AG08395 (cell line): ENCODE measurements around the gene ABHD2.

Experiments used
- DNase-seq: peaks from one replicate; pipeline ENCODE4 v3.0.0; 2012; ENCODE audit warnings: mixed read lengths, low spot score

The ABHD2 gene

GRCh38 chr15:89099968-89100367, 11.7 kb downstream of the ABHD2 start:
- DNase-seq = no peak

GRCh38 chr15:89101302-89102193, 13.3 kb downstream of the ABHD2 start:
- DNase-seq = peak; percentile 94

- DNase-seq = no peak
Observed at GRCh38 chr15:89103481-89104171, 15.4 kb downstream of the ABHD2 start.

GRCh38 chr15:89104172-89104564, 15.9 kb downstream of the ABHD2 start:
- no peak for DNase-seq

GRCh38 chr15:89105147-89105546, 16.9 kb downstream of the ABHD2 start:
- DNase-seq = peak; percentile 79

GRCh38 chr15:89106200-89106599, 17.9 kb downstream of the ABHD2 start:
- no peak for DNase-seq

GRCh38 chr15:89107984-89108383, 19.7 kb downstream of the ABHD2 start:
- DNase-seq = no peak

GRCh38 chr15:89108835-89109234, 20.6 kb downstream of the ABHD2 start:
- DNase-seq = no peak

- no peak for DNase-seq
Observed at GRCh38 chr15:89109238-89109637, 21.0 kb downstream of the ABHD2 start.

GRCh38 chr15:89110060-89110459, 21.8 kb downstream of the ABHD2 start:
- DNase-seq = no peak

GRCh38 chr15:89111352-89111751, 23.1 kb downstream of the ABHD2 start:
- DNase-seq = no peak

- no peak for DNase-seq
Observed at GRCh38 chr15:89111961-89112340, 23.7 kb downstream of the ABHD2 start.

- DNase-seq = peak; percentile 11
Observed at GRCh38 chr15:89112341-89112971, 24.2 kb downstream of the ABHD2 start.

GRCh38 chr15:89113296-89114024, 25.2 kb downstream of the ABHD2 start:
- DNase-seq = no peak

GRCh38 chr15:89114990-89115389, 26.7 kb downstream of the ABHD2 start:
- DNase-seq = no peak

- no peak for DNase-seq
Observed at GRCh38 chr15:89115547-89115946, 27.3 kb downstream of the ABHD2 start.

GRCh38 chr15:89116404-89116803, 28.1 kb downstream of the ABHD2 start:
- DNase-seq = no peak

- no peak for DNase-seq
Observed at GRCh38 chr15:89117790-89118189, 29.5 kb downstream of the ABHD2 start.

- DNase-seq = no peak
Observed at GRCh38 chr15:89118481-89118989, 30.3 kb downstream of the ABHD2 start.

- DNase-seq = peak; percentile 67
Observed at GRCh38 chr15:89119489-89120478, 31.5 kb downstream of the ABHD2 start.
